A549 (cell line): ENCODE measurements around the gene CC2D1B. TPM values are rescaled to one million over a fixed set of nuclear protein-coding genes. Genes with fewer than 3 reads are reported as not detected.

Source experiments
- ATAC-seq, 2 experiments: fragments of 200-7000 bp in 1 of 2; fragments of >200 bp in 1 of 2; cut with Nextera tagmentation in 1 of 2; cut with Tn5 transposase in 1 of 2; 3 replicates each; pipeline versions ENCODE4 v1.8.0 to v1.9.1; 2018 to 2020; ENCODE audit warnings: mild to moderate bottlenecking in 1 of 2, moderate library complexity in 1 of 2
- CTCF ChIA-PET: fragments of 300-600 bp; sonication (Branson Sonifier 250); formaldehyde crosslinking; extraction: SDS; loops from one replicate; lab custom pipeline; 2021; ENCODE audit warnings: antibody characterized with exemption, inconsistent platforms; lab: Yijun Ruan, JAX
- POLR2A ChIA-PET: fragments of 350-600 bp; formaldehyde crosslinking; extraction: SDS; loops from one replicate; lab custom pipeline; 2021; ENCODE audit warnings: antibody characterized with exemption, inconsistent platforms; lab: Yijun Ruan, JAX
- DNase-seq, 2 experiments: peaks; one replicate each; pipeline versions ENCODE4 v3.0.0 to v3.0.0-alpha.2; 2011 to 2016; ENCODE audit warnings: low read depth in 1 of 2, low spot score in 1 of 2
- FAIRE-seq: peaks from 2 replicates; lab custom pipeline; 2011; peaks lifted over from hg19 to GRCh38; lab: Jason Lieb, UNC
- H3K27ac ChIP-seq, 2 experiments: fragments of >200 bp; sonication (Bioruptor Twin); formaldehyde crosslinking; 3 replicates each; pipeline ENCODE4 v1.5.1; 2016 to 2017
- H3K4me1 ChIP-seq: fragments of >200 bp; sonication (Bioruptor Twin); formaldehyde crosslinking; 3 replicates; pipeline ENCODE4 v1.6.1; 2016
- H3K4me2 ChIP-seq: fragments of >200 bp; sonication (Bioruptor Twin); formaldehyde crosslinking; 3 replicates; pipeline ENCODE4 v1.6.1; 2016
- H3K4me3 ChIP-seq: fragments of >200 bp; sonication (Bioruptor Twin); formaldehyde crosslinking; 3 replicates; pipeline ENCODE4 v1.5.1; 2016
- H3K9me3 ChIP-seq: fragments of >200 bp; sonication (Bioruptor Twin); formaldehyde crosslinking; 3 replicates; pipeline ENCODE4 v1.6.1; 2016
- BCL3 ChIP-seq: fragments of >200 bp; sonication (Bioruptor Twin); formaldehyde crosslinking; IDR thresholded peaks from 3 replicates; pipeline ENCODE4 v1.6.1; 2016
- BHLHE40 ChIP-seq: IDR thresholded peaks from 2 replicates; pipeline ENCODE4 v1.6.1; 2012; ENCODE audit warnings: low read depth, low read length, inconsistent platforms
- CBX8 ChIP-seq: fragments of 200-600 bp; sonication (generic); IDR thresholded peaks from 2 replicates; pipeline ENCODE4 v1.6.1; 2016
- CHD2 ChIP-seq: fragments of 150-350 bp; IDR thresholded peaks from 2 replicates; pipeline ENCODE4 v1.6.1; 2014; ENCODE audit warnings: low read length; ENCODE audit not compliant: partially characterized antibody
- CTCF ChIP-seq: fragments of >200 bp; sonication (Bioruptor Twin); formaldehyde crosslinking; IDR thresholded peaks from 3 replicates; pipeline ENCODE4 v1.5.1; 2016
- FOSL2 ChIP-seq, 2 experiments: fragments of 450-650 bp in 1 of 2; fragments of >200 bp in 1 of 2; sonication (Bioruptor Twin) in 1 of 2; formaldehyde crosslinking; IDR thresholded peaks; 2 replicates each; pipeline versions ENCODE4 v1.5.0 to v1.6.1; 2016 to 2020; ENCODE audit warnings: mild to moderate bottlenecking in 1 of 2, moderate library complexity in 1 of 2
- FOXS1 ChIP-seq: fragments of 250-450 bp; sonication (Bioruptor Pico); IDR thresholded peaks from 2 replicates; pipeline ENCODE4 v1.5.0; 2020; ENCODE audit warnings: mild to moderate bottlenecking, moderate library complexity
- HDAC2 ChIP-seq: fragments of 200-600 bp; sonication (generic); IDR thresholded peaks from 2 replicates; pipeline ENCODE4 v1.6.1; 2016
- HES2 ChIP-seq: fragments of >200 bp; sonication (Bioruptor Twin); formaldehyde crosslinking; IDR thresholded peaks from 2 replicates; pipeline ENCODE4 v1.6.1; 2016
- JUN ChIP-seq, 2 experiments: fragments of >200 bp; sonication (Bioruptor Twin); formaldehyde crosslinking; IDR thresholded peaks; 2 replicates in 1 of 2; 3 replicates in 1 of 2; pipeline ENCODE4 v1.6.1; 2016 to 2017
- JUNB ChIP-seq: fragments of >200 bp; sonication (Bioruptor Twin); formaldehyde crosslinking; IDR thresholded peaks from 2 replicates; pipeline ENCODE4 v1.6.1; 2016
- MAX ChIP-seq: IDR thresholded peaks from 2 replicates; pipeline ENCODE4 v1.6.1; 2012
- MYC ChIP-seq: IDR thresholded peaks from 2 replicates; pipeline ENCODE4 v1.6.1; 2012; ENCODE audit warnings: mild to moderate bottlenecking, inconsistent platforms, low read length, improper control_type of control experiment, borderline replicate concordance
- NR3C1 ChIP-seq: fragments of >200 bp; sonication (Bioruptor Twin); formaldehyde crosslinking; IDR thresholded peaks from 3 replicates; pipeline ENCODE4 v1.6.1; 2017
- PBX3 ChIP-seq: IDR thresholded peaks from 2 replicates; pipeline ENCODE4 v1.6.1; 2012
- POLR2AphosphoS2 ChIP-seq: conservative IDR thresholded peaks from 2 replicates; pipeline ENCODE4 v1.6.1; 2012; ENCODE audit warnings: low read length, improper control_type of control experiment, inconsistent platforms
- RAD21 ChIP-seq, 2 experiments: fragments of >200 bp in 1 of 2; sonication (Bioruptor Twin) in 1 of 2; formaldehyde crosslinking in 1 of 2; IDR thresholded peaks in 1 of 2; conservative IDR thresholded peaks in 1 of 2; 2 replicates in 1 of 2; 3 replicates in 1 of 2; pipeline ENCODE4 v1.6.1; 2012 to 2018; ENCODE audit warnings: inconsistent platforms in 1 of 2
- REST ChIP-seq: fragments of 200-600 bp; sonication (generic); IDR thresholded peaks from 2 replicates; pipeline ENCODE4 v1.6.1; 2016; ENCODE audit warnings: antibody characterized with exemption, mild to moderate bottlenecking, moderate library complexity
- RNF2 ChIP-seq: fragments of 200-600 bp; sonication (generic); IDR thresholded peaks from 2 replicates; pipeline ENCODE4 v1.6.1; 2016; ENCODE audit warnings: low read depth, mild to moderate bottlenecking, antibody characterized with exemption, moderate library complexity, borderline replicate concordance
- SMC3 ChIP-seq: fragments of >200 bp; sonication (Bioruptor Twin); formaldehyde crosslinking; IDR thresholded peaks from 3 replicates; pipeline ENCODE4 v1.6.1; 2018; ENCODE audit warnings: inconsistent platforms
- TP53 ChIP-seq: fragments of 250-450 bp; sonication (Bioruptor Pico); IDR thresholded peaks from 2 replicates; pipeline ENCODE4 v1.5.0; 2021; ENCODE audit warnings: mild to moderate bottlenecking, moderate library complexity
- ZC3H11A ChIP-seq: fragments of 450-650 bp; IDR thresholded peaks from 2 replicates; pipeline ENCODE4 v1.6.1; 2014; ENCODE audit warnings: antibody characterized with exemption, mild to moderate bottlenecking
- WGBS: methylation state at CpG from one replicate; pipeline ENCODE4 v1.1.6; 2017; ENCODE audit errors: missing lambda C conversion rate; 5-methylcytosine and 5-hydroxymethylcytosine counted together
- polyA plus RNA-seq, 4 experiments: library from polyadenylated mRNA; depleted of rRNA in 3 of 4; stranded (reverse); fragments of >200 nt; fragmentation: RNase III in 1 of 4; extraction: RNeasy Plus Mini Kit Qiagen cat#74134 plus additional on column Dnase treatment in 1 of 4; gene quantifications; 2 replicates in 3 of 4; 3 replicates in 1 of 4; pipeline ENCODE4 v1.2.3, GENCODE V29; 2011 to 2017

CC2D1B gene
- polyA plus RNA-seq, 2 of the 4 experiments (the other 2 are of a cell fraction): 9.8 to 18.2 TPM

GRCh38 chr1:52368383-52369172 is 2.6 kb upstream of the CC2D1B start:
- ChIA-PET POLR2A (no interaction called here), CTCF (interaction anchor here (0.6 to 0.7 kb wide), 8 partner anchors 31 to 626 kb away, joined by 3 to 4 read pairs (median 3); no protein-coding TSS in a partner anchor)
- Histone ChIP-seq H3K4me2 (peak overlapping the region; percentile 86), H3K4me1 (peaks cover 15% of the 10 kb centered on the region), H3K4me3 (peak overlapping the region; percentile 41), H3K27ac (peak overlapping the region; percentile 56 to 84; a peak in 4 of 6 replicates), H3K9me3 (no peaks in the 10 kb centered on the region)
- DNase-seq (peak; percentile 35 to 39), ATAC-seq (peak; percentile 26 to 28; a peak in 3 of 6 replicates)
- 31% methylated on average over 18 of the region's 51 CpGs for WGBS
- TF ChIP-seq JUN (IDR thresholded peaks at IDR 0.05): 0 out of 5 replicates have a peak, but pooled peaks of 1 of the 2 experiments have one; percentile 26
- TF ChIP-seq ZC3H11A: no peak
- no peak for TF ChIP-seq CHD2
- 0 out of 3 replicates have a peak, but pooled peaks have one; percentile 7 for TF ChIP-seq CTCF
- 0 out of 5 replicates have a peak, but pooled peaks of 1 of the 2 experiments have one; percentile 21 for TF ChIP-seq RAD21 (conservative IDR thresholded peaks at IDR 0.05 in 1 of 2, IDR thresholded peaks at IDR 0.05 in 1 of 2)
- TF ChIP-seq CBX8: no peak
- no peak for TF ChIP-seq NR3C1
- TF ChIP-seq MAX: no peak
- TF ChIP-seq, all 56 proteins: peak for 3
- no peak for FAIRE-seq

GRCh38 chr1:52367272-52367671 is 1.3 kb upstream of the CC2D1B start:
- 90% methylated on average over 5 of the region's 5 CpGs for WGBS
- ATAC-seq: no peak
- peaks cover 16% of the 10 kb centered on the region for H3K4me1 ChIP-seq
- ChIA-PET CTCF (interaction anchor here (0.6 kb wide), 1 partner anchor 313 kb away, joined by 4 read pairs; no protein-coding TSS in a partner anchor), POLR2A (interaction anchor here (1.0 kb wide), 1 partner anchor 37 kb away, joined by 4 read pairs; the partner anchor contains the start of genes ORC1 and PRPF38A)
- no peak overlapping the region for H3K4me2 ChIP-seq
- DNase-seq: no peak
- no peak for TF ChIP-seq RNF2
- TF ChIP-seq TP53 (CRISPR knock-in tag): no peak
- TF ChIP-seq POLR2AphosphoS2: no peak
- TF ChIP-seq HES2: no peak
- TF ChIP-seq JUNB: no peak
- TF ChIP-seq SMC3: no peak
- TF ChIP-seq RAD21 (conservative IDR thresholded peaks at IDR 0.05 in 1 of 2, IDR thresholded peaks at IDR 0.05 in 1 of 2): no peak
- TF ChIP-seq REST: no peak
- TF ChIP-seq JUN (IDR thresholded peaks at IDR 0.05): no peak
- no peak for TF ChIP-seq PBX3
- no peak for TF ChIP-seq FOSL2 (IDR thresholded peaks at IDR 0.05)
- TF ChIP-seq FOSL2 (CRISPR knock-in tag; IDR thresholded peaks at IDR 0.05): no peak
- TF ChIP-seq MAX: no peak
- TF ChIP-seq FOXS1 (CRISPR knock-in tag): no peak
- no peak for TF ChIP-seq BHLHE40
- TF ChIP-seq MYC: no peak
- no peak for TF ChIP-seq HDAC2
- no peak for TF ChIP-seq BCL3
- TF ChIP-seq, all 56 proteins: peak for 0
- FAIRE-seq: no peak
- no peak overlapping the region for H3K27ac ChIP-seq
- no peaks in the 10 kb centered on the region for H3K9me3 ChIP-seq
- no peak overlapping the region for H3K4me3 ChIP-seq
